ENCODE data around the gene PCBP1.
"Not testable (repeated sequence)": the region's sequence is repeated elsewhere in the genome, so short reads cannot be mapped to it uniquely, and the experiment has no call there.

The PCBP1 gene

DNA sequence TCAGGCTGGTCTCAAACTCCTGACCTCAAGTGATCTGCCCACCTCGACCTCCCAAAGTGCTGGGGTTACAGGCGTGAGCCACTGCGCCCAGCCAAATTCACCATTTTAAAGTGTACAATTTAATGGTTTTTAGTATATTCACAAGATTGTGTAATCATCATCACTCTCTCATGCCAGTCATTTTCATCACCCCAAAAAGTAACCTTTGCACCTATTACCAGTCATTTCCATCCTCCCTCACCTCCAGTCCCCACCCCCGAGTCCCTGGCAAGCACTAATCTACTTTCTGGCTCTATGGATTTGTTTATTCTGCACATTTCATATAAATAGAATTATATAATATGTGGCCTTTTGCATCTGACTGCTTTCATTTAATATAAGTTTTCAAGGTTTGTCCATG is 10.8 kb downstream of the PCBP1 start:
- 0 out of 2 replicates have a peak, but pooled peaks cover 2% of the 10 kb centered on the region for H3K4me1 ChIP-seq (ENCODE audit: insufficient read depth, low read length)
- H3K36me3 ChIP-seq (ENCODE audit: insufficient read depth, low read length) = no peaks in the 10 kb centered on the region
- H3K9me3 ChIP-seq (ENCODE audit: control insufficient read depth, insufficient read depth, low read length) = no peaks in the 10 kb centered on the region
- no peak overlapping the region for H3K9ac ChIP-seq (ENCODE audit: low read depth, low read length)

GRCh38 chr2:70099270-70099669 is 12.0 kb downstream of the PCBP1 start:
- Histone ChIP-seq H3K9me3 (ENCODE audit: control insufficient read depth, insufficient read depth, low read length) (no peaks in the 10 kb centered on the region), H3K9ac (ENCODE audit: low read depth, low read length) (no peak overlapping the region)

DNA sequence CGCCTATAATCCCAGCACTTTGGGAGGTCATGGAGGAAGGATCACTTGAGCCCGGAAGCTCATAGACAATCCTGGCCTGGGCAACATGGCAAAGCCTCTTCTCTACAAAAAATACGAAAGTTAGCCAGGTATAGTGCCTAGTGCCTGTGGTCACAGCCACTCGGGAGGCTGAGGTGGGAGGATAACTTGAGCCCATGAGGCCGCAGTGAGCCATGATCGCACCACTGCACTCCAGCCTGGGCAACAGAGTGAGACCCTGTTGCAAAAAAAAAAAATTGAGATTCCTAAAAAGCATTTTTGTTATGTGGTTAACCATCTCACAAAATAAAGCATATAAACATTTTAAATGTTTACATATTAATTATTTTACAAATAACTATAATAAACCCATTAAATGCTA is 13.9 kb downstream of the PCBP1 start:
- Histone ChIP-seq H3K9ac (ENCODE audit: low read depth, low read length) (no peak overlapping the region), H3K4me1 (ENCODE audit: insufficient read depth, low read length) (peaks cover 17% of the 10 kb centered on the region), H3K36me3 (ENCODE audit: insufficient read depth, low read length) (no peaks in the 10 kb centered on the region), H3K9me3 (ENCODE audit: control insufficient read depth, insufficient read depth, low read length) (no peaks in the 10 kb centered on the region)

More at GRCh38 chr2:70099270-70099669, 12.0 kb downstream of the PCBP1 start:
- Histone ChIP-seq H3K36me3 (ENCODE audit: insufficient read depth, low read length) (no peaks in the 10 kb centered on the region), H3K4me1 (ENCODE audit: insufficient read depth, low read length) (peaks cover 14% of the 10 kb centered on the region; the same call in 1 of the 2 replicates)

DNA sequence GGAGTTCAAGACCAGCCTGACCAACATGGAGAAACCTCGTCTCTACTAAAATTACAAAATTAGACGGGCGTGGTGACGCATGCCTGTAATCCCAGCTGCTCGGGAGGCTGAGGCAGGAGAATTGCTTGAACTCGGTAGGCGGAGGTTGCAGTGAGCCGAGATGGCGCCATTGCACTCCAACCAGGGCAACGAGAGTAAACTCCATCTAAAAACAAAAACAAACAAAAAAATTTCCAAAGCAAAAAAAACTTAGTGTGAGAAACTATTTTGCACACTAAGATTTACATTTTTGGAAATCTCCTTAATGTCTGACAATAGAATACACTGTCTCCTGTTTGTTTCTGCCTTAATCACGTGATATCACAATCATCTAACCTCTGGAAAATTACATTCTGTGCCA is 14.4 kb downstream of the PCBP1 start:
- not testable (repeated sequence) for H3K36me3 ChIP-seq (ENCODE audit: insufficient read depth, low read length); H3K9me3 ChIP-seq (ENCODE audit: control insufficient read depth, insufficient read depth, low read length); H3K9ac ChIP-seq (ENCODE audit: low read depth, low read length)
- H3K4me1 ChIP-seq (ENCODE audit: insufficient read depth, low read length) = peaks cover 17% of the 10 kb centered on the region

- H3K4me1 ChIP-seq (ENCODE audit: insufficient read depth, low read length) = peaks cover 21% of the 10 kb centered on the region
These were observed 15.1 kb downstream of the PCBP1 start for GRCh38 chr2:70102323-70102905.

DNA sequence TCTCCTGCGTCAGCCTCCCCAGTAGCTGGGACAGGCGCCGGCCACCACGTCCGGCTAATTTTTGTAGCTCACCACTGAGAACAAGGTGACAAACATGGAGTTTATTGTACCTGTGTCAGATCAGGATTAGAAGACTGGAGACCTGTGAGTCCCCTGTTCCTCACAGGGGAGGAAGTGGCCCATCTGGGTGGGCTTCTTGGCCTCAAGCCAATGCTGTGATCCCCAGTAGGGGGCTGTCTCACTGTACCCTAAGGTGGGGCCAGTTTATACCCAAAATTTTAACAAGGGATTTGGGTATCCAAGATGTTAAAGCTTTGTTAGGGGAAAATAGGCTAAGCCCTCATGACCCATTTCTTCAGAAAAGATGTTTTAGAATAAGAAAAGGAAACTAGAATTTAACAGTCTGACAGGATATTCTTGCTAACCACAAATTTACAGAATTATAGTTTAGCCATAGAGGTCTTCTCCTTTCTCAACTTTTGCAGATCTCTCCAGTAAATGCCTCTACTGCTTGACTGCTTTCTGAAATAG is 16.3 kb downstream of the PCBP1 start:
- no peak overlapping the region for H3K9ac ChIP-seq (ENCODE audit: low read depth, low read length)
- no peaks in the 10 kb centered on the region for H3K9me3 ChIP-seq (ENCODE audit: control insufficient read depth, insufficient read depth, low read length)
- H3K36me3 ChIP-seq (ENCODE audit: insufficient read depth, low read length) = no peaks in the 10 kb centered on the region
- H3K4me1 ChIP-seq (ENCODE audit: insufficient read depth, low read length) = peaks cover 32% of the 10 kb centered on the region

More at GRCh38 chr2:70102323-70102905, 15.1 kb downstream of the PCBP1 start:
- H3K9ac ChIP-seq (ENCODE audit: low read depth, low read length); H3K9me3 ChIP-seq (ENCODE audit: control insufficient read depth, insufficient read depth, low read length); H3K36me3 ChIP-seq (ENCODE audit: insufficient read depth, low read length): not testable (repeated sequence)

- H3K9me3 ChIP-seq (ENCODE audit: control insufficient read depth, insufficient read depth, low read length) = no peaks in the 10 kb centered on the region
- H3K4me1 ChIP-seq (ENCODE audit: insufficient read depth, low read length) = peaks cover 34% of the 10 kb centered on the region
- H3K9ac ChIP-seq (ENCODE audit: low read depth, low read length) = peak overlapping the region; percentile 19
- H3K36me3 ChIP-seq (ENCODE audit: insufficient read depth, low read length) = no peaks in the 10 kb centered on the region
These were observed 17.2 kb downstream of the PCBP1 start for GRCh38 chr2:70104231-70105111.

DNA sequence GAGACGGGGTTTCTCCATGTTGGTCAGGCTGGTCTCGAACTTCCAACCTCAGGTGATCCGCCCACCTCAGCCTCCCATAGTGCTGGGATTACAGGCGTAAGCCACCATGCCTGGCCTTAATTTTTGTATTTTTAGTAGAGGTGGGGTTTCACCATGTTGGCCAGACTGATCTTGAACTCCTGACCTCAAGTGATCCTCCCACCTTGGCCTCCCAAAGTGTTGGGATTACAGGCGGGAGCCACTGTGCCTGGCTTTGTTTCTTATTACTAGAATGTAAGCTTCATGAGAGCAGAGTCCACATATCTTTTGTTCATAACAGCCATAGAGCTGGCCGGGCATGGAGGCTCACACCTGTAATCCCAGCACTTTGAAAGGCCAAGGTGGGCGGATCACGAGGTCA is 18.9 kb downstream of the PCBP1 start:
- H3K9me3 ChIP-seq (ENCODE audit: control insufficient read depth, insufficient read depth, low read length); H3K9ac ChIP-seq (ENCODE audit: low read depth, low read length); H3K36me3 ChIP-seq (ENCODE audit: insufficient read depth, low read length): not testable (repeated sequence)
- peaks cover 38% of the 10 kb centered on the region for H3K4me1 ChIP-seq (ENCODE audit: insufficient read depth, low read length)

GRCh38 chr2:70110397-70110796 is 23.1 kb downstream of the PCBP1 start:
- H3K36me3 ChIP-seq (ENCODE audit: insufficient read depth, low read length); H3K9ac ChIP-seq (ENCODE audit: low read depth, low read length): not testable (repeated sequence)
- peaks cover 41% of the 10 kb centered on the region for H3K4me1 ChIP-seq (ENCODE audit: insufficient read depth, low read length)

GRCh38 chr2:70111752-70112591 is 24.7 kb downstream of the PCBP1 start:
- H3K9ac ChIP-seq (ENCODE audit: low read depth, low read length) = no peak overlapping the region
- no peaks in the 10 kb centered on the region for H3K9me3 ChIP-seq (ENCODE audit: control insufficient read depth, insufficient read depth, low read length)
- H3K36me3 ChIP-seq (ENCODE audit: insufficient read depth, low read length) = no peaks in the 10 kb centered on the region
- H3K4me1 ChIP-seq (ENCODE audit: insufficient read depth, low read length) = peaks cover 53% of the 10 kb centered on the region

More at GRCh38 chr2:70110397-70110796, 23.1 kb downstream of the PCBP1 start:
- H3K9me3 ChIP-seq (ENCODE audit: control insufficient read depth, insufficient read depth, low read length) = not testable (repeated sequence)

GRCh38 chr2:70113359-70114070 is 26.2 kb downstream of the PCBP1 start:
- no peak overlapping the region for H3K9ac ChIP-seq (ENCODE audit: low read depth, low read length)
- no peaks in the 10 kb centered on the region for H3K9me3 ChIP-seq (ENCODE audit: control insufficient read depth, insufficient read depth, low read length)
- no peaks in the 10 kb centered on the region for H3K36me3 ChIP-seq (ENCODE audit: insufficient read depth, low read length)
- peaks cover 44% of the 10 kb centered on the region for H3K4me1 ChIP-seq (ENCODE audit: insufficient read depth, low read length)

DNA sequence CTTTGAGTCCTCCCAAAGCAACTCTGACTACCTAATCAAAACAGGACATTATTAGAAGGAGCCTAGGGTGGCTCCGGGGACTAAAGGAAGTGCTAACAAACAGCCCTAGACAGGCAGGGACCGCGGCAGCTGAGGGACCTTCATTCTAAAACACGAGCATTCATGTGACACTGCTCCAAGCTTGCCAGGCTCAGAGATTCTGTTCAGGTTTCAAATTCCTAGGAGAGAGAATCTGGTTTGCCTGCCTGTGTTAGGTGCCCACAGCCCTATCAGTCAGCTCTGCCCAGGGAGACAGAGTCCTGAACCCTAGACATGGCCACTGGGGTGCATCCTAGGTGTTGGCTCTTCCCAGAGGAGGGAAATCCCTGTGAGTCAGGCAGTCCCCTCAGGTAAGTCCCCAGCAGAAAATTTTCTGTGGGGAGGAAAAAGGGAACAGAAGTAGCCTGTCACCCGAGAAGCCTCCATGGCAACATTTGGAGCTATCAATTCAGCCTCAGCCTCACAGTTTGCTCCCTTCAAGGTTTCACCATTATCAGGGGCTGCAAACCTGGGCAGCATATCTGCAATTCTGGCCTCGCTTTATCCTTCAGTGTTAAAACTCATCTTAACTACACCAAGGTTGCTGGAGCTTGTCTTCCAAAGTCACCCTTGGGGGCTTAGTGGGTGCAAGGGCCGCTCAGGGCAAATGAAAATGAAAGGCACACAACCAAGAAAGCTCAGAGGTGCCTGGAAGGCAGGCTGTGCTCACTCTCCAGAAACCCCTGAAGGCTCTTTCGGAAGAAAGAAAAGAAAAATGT is 28.6 kb downstream of the PCBP1 start:
- Histone ChIP-seq H3K9me3 (ENCODE audit: control insufficient read depth, insufficient read depth, low read length) (no peaks in the 10 kb centered on the region), H3K4me1 (ENCODE audit: insufficient read depth, low read length) (peaks cover 45% of the 10 kb centered on the region), H3K36me3 (ENCODE audit: insufficient read depth, low read length) (no peaks in the 10 kb centered on the region), H3K9ac (ENCODE audit: low read depth, low read length) (no peak overlapping the region; the same call in 1 of the 2 replicates)

GRCh38 chr2:70116936-70117552 is 29.8 kb downstream of the PCBP1 start:
- H3K9me3 ChIP-seq (ENCODE audit: control insufficient read depth, insufficient read depth, low read length) = no peaks in the 10 kb centered on the region
- H3K36me3 ChIP-seq (ENCODE audit: insufficient read depth, low read length) = no peaks in the 10 kb centered on the region
- H3K9ac ChIP-seq (ENCODE audit: low read depth, low read length) = no peak overlapping the region
- peaks cover 51% of the 10 kb centered on the region for H3K4me1 ChIP-seq (ENCODE audit: insufficient read depth, low read length)
